Endothelial cell of umbilical vein (primary cell): ENCODE results near the gene DIPK1A. TPM values are rescaled to one million over a fixed set of nuclear protein-coding genes. Genes with fewer than 3 reads are reported as not detected.

Experiments used
- BruUV-seq: library from RNA; stranded (reverse); fragments of 400-500 nt; replicated peaks from 2 replicates; lab custom pipeline; 2021; lab: Mats Ljungman, UMichigan
- CTCF ChIA-PET: fragments of 300-600, 350-600 bp; sonication (Branson Sonifier 250); formaldehyde crosslinking; loops from one replicate; lab custom pipeline; 2021; ENCODE audit warnings: antibody characterized with exemption, inconsistent platforms; lab: Charles Lee
- POLR2A ChIA-PET: fragments of 300-600, 350-600 bp; sonication (Branson Sonifier 250); formaldehyde crosslinking; loops from one replicate; lab custom pipeline; 2021; ENCODE audit warnings: antibody characterized with exemption, inconsistent platforms; lab: Charles Lee
- DNase-seq: peaks from one replicate; pipeline ENCODE4 v3.0.0-alpha.2; 2011; ENCODE audit warnings: low read depth, low spot score
- FAIRE-seq: peaks from 2 replicates; lab custom pipeline; 2011; peaks lifted over from hg19 to GRCh38; lab: Jason Lieb, UNC
- H2AFZ ChIP-seq: 2 replicates; pipeline ENCODE4 v1.6.0; 2012; ENCODE audit warnings: low read depth, low read length, control low read depth, inconsistent platforms
- H3K27ac ChIP-seq: 2 replicates; pipeline ENCODE4 v1.5.1; 2011; ENCODE audit warnings: low read depth, mild to moderate bottlenecking, control low read depth, low read length, moderate library complexity; ENCODE audit not compliant: insufficient read depth
- H3K27me3 ChIP-seq, 2 experiments: 2 replicates each; pipeline versions ENCODE4 v1.6.0 to v1.6.1; 2011; ENCODE audit warnings: low read length in 2 of 2, mixed read lengths in 1 of 2; ENCODE audit not compliant: control insufficient read depth in 2 of 2, insufficient read depth in 2 of 2
- H3K36me3 ChIP-seq, 2 experiments: 2 replicates in 1 of 2; 3 replicates in 1 of 2; pipeline ENCODE4 v1.5.1; 2011; ENCODE audit warnings: low read length in 2 of 2, mild to moderate bottlenecking in 1 of 2, moderate library complexity in 1 of 2; ENCODE audit not compliant: control insufficient read depth in 2 of 2, insufficient read depth in 2 of 2; ENCODE audit errors: extremely low read depth in 1 of 2
- H3K4me1 ChIP-seq: 3 replicates; pipeline ENCODE4 v1.5.1; 2011; ENCODE audit warnings: mild to moderate bottlenecking, low read length; ENCODE audit not compliant: control insufficient read depth, insufficient read depth; ENCODE audit errors: extremely low read depth
- H3K4me2 ChIP-seq: 2 replicates; pipeline ENCODE4 v1.6.1; 2011; ENCODE audit warnings: low read length, control low read depth, mixed read lengths; ENCODE audit not compliant: insufficient read depth
- H3K4me3 ChIP-seq, 3 experiments: fragments of 200-600 bp in 1 of 3; sonication (generic), shearing (Covaris generic) in 1 of 3; replicated peaks in 1 of 3; 2 replicates each; pipeline ENCODE4 v1.5.1; 2011 to 2016; ENCODE audit warnings: control low read depth in 3 of 3, low read length in 3 of 3, mild to moderate bottlenecking in 2 of 3, inconsistent platforms in 1 of 3, low read depth in 1 of 3, moderate library complexity in 1 of 3; ENCODE audit not compliant: insufficient read depth in 1 of 3
- H3K79me2 ChIP-seq: 2 replicates; pipeline ENCODE4 v1.6.0; 2012; ENCODE audit warnings: low read length, inconsistent platforms; ENCODE audit not compliant: control insufficient read depth, insufficient read depth
- H3K9ac ChIP-seq: replicated peaks from 2 replicates; pipeline ENCODE3; 2011; ENCODE audit warnings: low read length, control low read depth; ENCODE audit not compliant: insufficient read depth; ENCODE audit errors: extremely low read depth
- H3K9me1 ChIP-seq: replicated peaks from 3 replicates; pipeline ENCODE4 v1.6.0; 2011; ENCODE audit warnings: mild to moderate bottlenecking, low read length; ENCODE audit not compliant: control insufficient read depth, insufficient read depth; ENCODE audit errors: extremely low read depth
- H3K9me3 ChIP-seq: replicated peaks from 2 replicates; pipeline ENCODE4 v1.5.1; 2012; ENCODE audit warnings: low read length, inconsistent platforms; ENCODE audit not compliant: control insufficient read depth, insufficient read depth
- H4K20me1 ChIP-seq: replicated peaks from 2 replicates; pipeline ENCODE3; 2011; ENCODE audit warnings: mild to moderate bottlenecking, low read length; ENCODE audit not compliant: control insufficient read depth, insufficient read depth; ENCODE audit errors: extremely low read depth
- EZH2 ChIP-seq: IDR thresholded peaks from 2 replicates; pipeline ENCODE4 v1.6.1; 2012; ENCODE audit warnings: borderline replicate concordance, low read depth, mild to moderate bottlenecking, moderate library complexity, low read length, inconsistent platforms; ENCODE audit not compliant: severe bottlenecking
- FOS ChIP-seq: IDR thresholded peaks from 2 replicates; pipeline ENCODE4 v1.6.1; 2011; ENCODE audit warnings: mild to moderate bottlenecking, low read length, moderate library complexity, borderline replicate concordance; ENCODE audit not compliant: insufficient read depth
- GATA2 ChIP-seq: IDR thresholded peaks from 2 replicates; pipeline ENCODE4 v1.7.0; 2011; ENCODE audit warnings: low read depth, mild to moderate bottlenecking, moderate library complexity, mixed read lengths, low read length; ENCODE audit not compliant: insufficient read length, insufficient read depth
- JUN ChIP-seq: IDR thresholded peaks from 2 replicates; pipeline ENCODE4 v1.6.1; 2011; ENCODE audit warnings: borderline replicate concordance, low read depth; ENCODE audit not compliant: insufficient read length, insufficient read depth
- MYC ChIP-seq: IDR thresholded peaks from one replicate; pipeline ENCODE4 v1.6.1; 2011; ENCODE audit warnings: mild to moderate bottlenecking, low read depth, low read length
- POLR2A ChIP-seq: IDR thresholded peaks from 2 replicates; pipeline ENCODE4 v1.6.1; 2012; ENCODE audit warnings: low read depth, mild to moderate bottlenecking, control low read depth, low read length
- POLR2AphosphoS5 ChIP-seq: IDR thresholded peaks from 2 replicates; pipeline ENCODE4 v1.6.1; 2012; ENCODE audit warnings: low read depth, mild to moderate bottlenecking, control low read depth, low read length, moderate library complexity; ENCODE audit not compliant: insufficient read depth
- dilution Hi-C: fragments of 300-500 bp; cut with MboI; formaldehyde crosslinking; loops from one replicate; pipeline ENCODE4 v1.15.0; 2019; ENCODE audit warnings: low sequenced_read_pairs; ENCODE audit not compliant: extremely low pct_ligation_motif_present
- intact Hi-C: fragments of 100-400 bp; cut with micrococcal nuclease; formaldehyde crosslinking; loops from one replicate; pipeline ENCODE4 v1.10.0; 2022
- polyA plus RNA-seq, 4 experiments: library from polyadenylated mRNA; depleted of rRNA in 3 of 4; stranded (reverse) in 3 of 4; unstranded in 1 of 4; fragments of >200 nt; gene quantifications; 2 replicates each; pipeline versions ENCODE4 v1.2.1 to v1.2.3, GENCODE V29; 2011 to 2012; ENCODE audit warnings: missing spikeins in 1 of 4
- small RNA-seq: library from RNA; depleted of rRNA; stranded (forward); fragments of <200 nt; gene quantifications from one replicate; pipeline ENCODE3, GENCODE V24; 2012; ENCODE audit warnings: low replicate concordance, low read depth; ENCODE audit not compliant: insufficient read depth, insufficient read length
- total RNA-seq: library from RNA; stranded (reverse); gene quantifications from 2 replicates; pipeline ENCODE4 v1.2.3, GENCODE V29; 2021
- TF ChIP-seq, protein P1 (sequence below): IDR thresholded peaks from 2 replicates; pipeline ENCODE4 v1.6.1; 2011; ENCODE audit not compliant: insufficient read depth, insufficient read length
- TF ChIP-seq, protein P2 (sequence below), 2 donors: IDR thresholded peaks; 1 replicate in 1 of 2; 2 replicates in 1 of 2; pipeline ENCODE4 v1.5.1; 2011; ENCODE audit warnings: low read length in 2 of 2, mild to moderate bottlenecking in 2 of 2, moderate library complexity in 2 of 2, control low read depth in 1 of 2, inconsistent platforms in 1 of 2, low read depth in 1 of 2; ENCODE audit not compliant: insufficient read depth in 1 of 2; ENCODE audit errors: extremely low read depth in 1 of 2

Gene DIPK1A
- total and polyA plus RNA-seq, 2 donors (not counting 3 experiments of a cell fraction or from before 2014, with no cell fraction given): 0.25 to 0.93 TPM

DNA sequence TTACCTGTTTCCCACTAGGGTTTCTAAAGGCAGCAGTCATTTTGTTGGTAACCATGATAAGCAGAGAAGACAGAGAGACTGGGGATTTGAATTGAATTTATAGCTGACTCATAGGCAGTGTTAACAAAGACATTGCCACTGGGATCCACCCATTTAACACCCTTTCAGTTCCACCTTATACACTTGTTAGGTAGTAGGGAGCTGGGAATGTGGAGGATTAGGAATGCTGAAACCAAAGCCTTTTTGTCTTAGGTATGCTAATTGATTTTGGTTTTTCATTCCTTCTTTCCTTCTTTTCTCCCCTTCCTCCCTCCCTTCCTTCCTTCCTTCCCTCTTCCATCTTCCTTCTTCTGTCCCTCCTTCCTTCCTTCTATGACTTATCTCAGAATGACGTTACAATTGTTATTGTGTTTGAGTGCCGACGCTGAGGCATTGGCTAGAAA is 168.9 kb downstream of the DIPK1A start:
- H3K79me2 ChIP-seq: no peaks in the 10 kb centered on the region
- peak overlapping the region; percentile 42 for H3K27ac ChIP-seq
- peak overlapping the region in 1 of 3 experiments; percentile 19 for H3K4me3 ChIP-seq
- no TSS peak for BruUV-seq
- no peaks in the 10 kb centered on the region for H3K27me3 ChIP-seq
- H4K20me1 ChIP-seq: no peaks in the 10 kb centered on the region
- H3K9me3 ChIP-seq: no peaks in the 10 kb centered on the region
- peak; percentile 75 for DNase-seq
- POLR2A ChIA-PET: interaction anchor here (1.5 kb wide), 1 partner anchor 12 kb away, joined by 3 read pairs; no protein-coding TSS in a partner anchor
- H3K4me2 ChIP-seq: peak overlapping the region; percentile 75
- H3K4me1 ChIP-seq: peaks cover 14% of the 10 kb centered on the region
- dilution Hi-C loops: no loop called here
- no peaks in the 10 kb centered on the region for H3K36me3 ChIP-seq
- peak overlapping the region; percentile 24 for H3K9ac ChIP-seq
- intact Hi-C loops: no loop called here
- TF ChIP-seq FOS (peak; percentile 60), JUN (peak; percentile 20), POLR2AphosphoS5 (no peak), POLR2A (no peak), EZH2 (no peak), GATA2 (no peak), MYC (no peak)
- TF ChIP-seq, protein P1, sequence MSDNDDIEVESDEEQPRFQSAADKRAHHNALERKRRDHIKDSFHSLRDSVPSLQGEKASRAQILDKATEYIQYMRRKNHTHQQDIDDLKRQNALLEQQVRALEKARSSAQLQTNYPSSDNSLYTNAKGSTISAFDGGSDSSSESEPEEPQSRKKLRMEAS: no peak
- TF ChIP-seq, protein P2, sequence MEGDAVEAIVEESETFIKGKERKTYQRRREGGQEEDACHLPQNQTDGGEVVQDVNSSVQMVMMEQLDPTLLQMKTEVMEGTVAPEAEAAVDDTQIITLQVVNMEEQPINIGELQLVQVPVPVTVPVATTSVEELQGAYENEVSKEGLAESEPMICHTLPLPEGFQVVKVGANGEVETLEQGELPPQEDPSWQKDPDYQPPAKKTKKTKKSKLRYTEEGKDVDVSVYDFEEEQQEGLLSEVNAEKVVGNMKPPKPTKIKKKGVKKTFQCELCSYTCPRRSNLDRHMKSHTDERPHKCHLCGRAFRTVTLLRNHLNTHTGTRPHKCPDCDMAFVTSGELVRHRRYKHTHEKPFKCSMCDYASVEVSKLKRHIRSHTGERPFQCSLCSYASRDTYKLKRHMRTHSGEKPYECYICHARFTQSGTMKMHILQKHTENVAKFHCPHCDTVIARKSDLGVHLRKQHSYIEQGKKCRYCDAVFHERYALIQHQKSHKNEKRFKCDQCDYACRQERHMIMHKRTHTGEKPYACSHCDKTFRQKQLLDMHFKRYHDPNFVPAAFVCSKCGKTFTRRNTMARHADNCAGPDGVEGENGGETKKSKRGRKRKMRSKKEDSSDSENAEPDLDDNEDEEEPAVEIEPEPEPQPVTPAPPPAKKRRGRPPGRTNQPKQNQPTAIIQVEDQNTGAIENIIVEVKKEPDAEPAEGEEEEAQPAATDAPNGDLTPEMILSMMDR (IDR thresholded peaks at IDR 0.05; ENCODE audit: extremely low read depth in 1 of 2, insufficient read depth in 1 of 2, low read depth in 1 of 2, low read length in 2 of 2): no peak
- no peaks in the 10 kb centered on the region for H3K9me1 ChIP-seq
- peak overlapping the region; percentile 97 for H2AFZ ChIP-seq
- peak; percentile 58 for FAIRE-seq
- CTCF ChIA-PET: interaction anchor here (0.9 to 3.4 kb wide), 6 partner anchors 12 to 482 kb away, joined by 3 to 20 read pairs (median 6); partner anchors contain the start of gene RPL5

Small RNA genes lying within 50 kb of the gene (small RNA-seq; reads per million reads assigned to genes)
- gene RF00432 (not detected), gene RN7SL692P (not detected), gene RNU6-210P (not detected), gene RNU6-970P (not detected), gene SNORA66 (19.9 reads per million, percentile 79 among the genes with 10 or more reads in this experiment), gene SNORD21 (not detected)

Other genes starting within 250 kb of the DIPK1A start
- 26.2 and 34.4 TPM in 2 replicates for gene EVI5, start 176.4 kb downstream of the DIPK1A start, total RNA-seq
- gene EVI5, start 176.4 kb downstream of the DIPK1A start, polyA plus RNA-seq: 5.0 TPM in 2 replicates
- gene RPL5, start 129.4 kb downstream of the DIPK1A start, total RNA-seq: 1,109 and 1,117 TPM in 2 replicates
- gene RPL5, start 129.4 kb downstream of the DIPK1A start, polyA plus RNA-seq: 1,101 and 1,237 TPM in 2 replicates
- gene MTF2, start 117.8 kb upstream of the DIPK1A start, total RNA-seq: 40.5 and 42.6 TPM in 2 replicates
- gene MTF2, start 117.8 kb upstream of the DIPK1A start, polyA plus RNA-seq: 14.4 and 20.1 TPM in 2 replicates
- 48.8 and 51.2 TPM in 2 replicates for gene TMED5, start 219.0 kb upstream of the DIPK1A start, total RNA-seq
- gene TMED5, start 219.0 kb upstream of the DIPK1A start, polyA plus RNA-seq: 23.3 and 24.2 TPM in 2 replicates
- gene CCDC18, start 219.3 kb upstream of the DIPK1A start, total RNA-seq: 9.9 and 11.2 TPM in 2 replicates
- gene CCDC18, start 219.3 kb upstream of the DIPK1A start, polyA plus RNA-seq: 1.5 and 2.2 TPM in 2 replicates